KBM-7 (cell line): ENCODE results near the gene SIRPA.

Experiments
- DNase-seq: peaks from one replicate; pipeline ENCODE4 v3.0.0-alpha.2; 2015
- in situ Hi-C: fragments of 300-500 bp; cut with MboI; formaldehyde crosslinking; loops from 2 replicates; pipeline ENCODE4 v1.14.3; 2020; ENCODE audit warnings: low sequenced_read_pairs, low pct_unique_long_range_greater_than_20kb, mixed read lengths

Gene SIRPA

GRCh38 chr20:1924910-1925861, 30.0 kb downstream of the SIRPA start:
- in situ Hi-C loops, result no loop called here
- no peak for DNase-seq

DNA sequence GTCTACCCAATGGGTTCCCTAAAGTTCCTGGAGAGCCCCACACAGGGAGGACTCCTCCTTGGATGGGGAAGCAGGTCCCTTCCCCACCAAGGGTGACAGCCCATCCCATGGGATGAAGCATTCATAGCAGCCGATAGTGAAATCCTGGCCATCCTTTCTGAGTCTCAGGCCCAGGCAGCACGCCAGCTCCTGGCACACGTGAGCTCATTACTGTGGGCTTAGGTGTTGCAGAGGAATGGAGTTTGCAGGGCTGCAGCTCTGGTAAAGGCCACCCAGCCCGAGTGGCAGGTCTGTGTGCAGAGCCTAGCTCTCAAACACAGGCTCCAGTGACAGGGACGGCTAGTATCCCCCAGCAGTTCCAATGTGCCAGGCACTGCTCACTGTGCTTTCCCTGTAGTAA, 31.0 kb downstream of the SIRPA start:
- in situ Hi-C loops, result no loop called here
- DNase-seq, result no peak

DNA sequence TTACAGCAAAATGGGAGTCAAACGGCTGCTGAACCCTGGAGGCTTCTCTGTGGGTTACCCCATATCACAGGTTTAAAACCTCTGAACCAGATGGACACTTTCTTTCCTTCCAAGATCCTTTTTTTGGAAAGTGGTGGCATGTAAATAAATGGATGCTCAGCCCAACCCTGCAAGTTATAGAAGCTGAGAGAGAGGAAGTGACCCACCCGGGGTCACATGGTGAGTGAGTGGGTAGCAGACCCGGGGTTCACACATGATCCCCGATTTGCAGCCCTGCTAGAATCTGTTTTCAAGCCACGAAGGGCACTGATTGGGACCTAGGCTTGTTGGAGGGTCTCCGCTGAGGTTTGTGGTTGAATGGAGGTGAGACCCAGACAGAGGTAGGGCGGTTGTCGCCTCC, 32.0 kb downstream of the SIRPA start:
- DNase-seq, result no peak
- in situ Hi-C loops, result no loop called here

- in situ Hi-C loops, result no loop called here
- DNase-seq, result no peak
Observed at GRCh38 chr20:1928154-1928553, 32.9 kb downstream of the SIRPA start.

- in situ Hi-C loops, result no loop called here
- DNase-seq, result no peak
Observed at GRCh38 chr20:1928782-1929181, 33.6 kb downstream of the SIRPA start.

- in situ Hi-C loops, result no loop called here
- DNase-seq, result no peak
Observed at GRCh38 chr20:1929460-1929859, 34.3 kb downstream of the SIRPA start.

DNA sequence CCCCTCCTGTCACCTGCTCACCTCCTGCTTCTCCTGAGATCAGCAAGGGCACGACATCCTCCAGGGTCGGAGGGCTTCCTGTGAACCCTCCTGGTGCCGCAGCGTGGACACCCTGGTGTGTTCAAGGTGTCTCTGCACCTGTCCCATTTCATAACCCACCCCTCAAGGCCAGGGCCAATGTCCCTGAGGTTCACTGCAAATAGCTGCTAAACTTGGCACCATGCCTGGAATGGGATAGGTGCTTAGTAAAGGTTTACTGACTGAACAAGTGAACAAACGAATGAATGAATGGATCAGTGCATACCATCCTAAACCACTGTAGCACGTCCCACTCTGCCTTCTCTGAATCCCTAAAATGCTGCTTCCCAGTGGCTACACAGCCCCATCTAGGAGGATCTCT, 35.0 kb downstream of the SIRPA start:
- no peak for DNase-seq
- in situ Hi-C loops, result no loop called here

DNA sequence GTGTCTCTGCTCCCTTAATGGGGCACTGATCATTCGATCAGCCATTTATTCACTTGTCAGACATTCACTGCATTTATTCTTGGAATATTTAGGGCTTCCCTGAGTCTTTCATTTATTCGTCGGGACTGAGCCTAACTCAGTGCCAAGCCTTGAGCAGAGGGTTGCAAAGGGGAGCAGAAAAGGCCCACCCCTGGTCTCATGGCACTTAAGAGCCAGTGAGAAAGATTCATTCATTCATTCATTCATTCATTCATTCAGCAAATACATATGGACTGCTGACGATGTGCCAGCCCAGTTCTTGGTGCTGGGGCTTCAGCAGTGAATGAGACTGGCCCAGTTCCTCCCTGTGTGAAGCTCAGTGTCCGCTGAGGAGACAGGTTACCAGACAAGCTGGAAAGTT, 36.6 kb downstream of the SIRPA start:
- no peak for DNase-seq
- in situ Hi-C loops, result no loop called here

GRCh38 chr20:1932971-1933370, 37.8 kb downstream of the SIRPA start:
- in situ Hi-C loops, result no loop called here
- DNase-seq, result no peak

DNA sequence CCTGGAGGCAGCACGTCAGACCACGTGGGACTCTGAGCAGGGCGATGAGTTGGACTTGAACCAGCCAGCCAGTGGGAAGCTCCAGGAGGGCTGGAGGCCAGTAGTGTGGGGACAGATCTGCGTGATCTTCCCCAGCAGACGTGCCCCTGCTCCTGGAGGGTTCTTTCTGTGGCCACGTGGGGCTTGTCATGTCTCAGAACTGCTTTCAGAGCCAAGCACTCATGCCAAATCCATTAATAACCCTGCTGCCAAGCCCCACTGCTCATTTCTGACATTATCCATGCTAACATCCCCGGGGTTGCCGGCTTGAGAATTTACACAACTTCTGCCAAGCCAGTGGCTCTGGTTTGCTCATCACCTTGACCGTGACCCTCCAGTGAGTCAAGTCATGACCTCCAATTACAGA, 38.3 kb downstream of the SIRPA start:
- no peak for DNase-seq
- in situ Hi-C loops, result no loop called here

DNA sequence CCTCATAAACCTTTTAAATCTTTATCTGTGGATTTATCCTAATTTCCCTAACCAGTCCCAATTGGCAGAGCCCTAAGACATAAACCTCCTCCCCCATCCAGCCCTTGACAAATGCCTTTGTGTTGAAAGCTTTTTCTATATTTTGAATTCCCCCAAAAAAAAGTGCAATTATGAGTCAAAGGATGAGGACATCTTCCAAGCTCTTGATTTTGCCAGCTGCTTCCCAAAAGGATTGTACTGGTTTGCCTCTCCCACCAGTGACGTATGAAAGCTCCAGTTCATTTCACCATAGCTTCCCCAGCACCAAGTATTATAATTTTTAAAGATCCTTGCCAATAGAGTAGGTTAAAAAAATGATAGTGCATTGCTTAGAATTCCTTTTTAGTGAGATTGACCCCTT, 38.9 kb downstream of the SIRPA start:
- no peak for DNase-seq
- in situ Hi-C loops, result no loop called here

- no peak for DNase-seq
- in situ Hi-C loops, result no loop called here
Observed at GRCh38 chr20:1934721-1935573, 39.7 kb downstream of the SIRPA start.

DNA sequence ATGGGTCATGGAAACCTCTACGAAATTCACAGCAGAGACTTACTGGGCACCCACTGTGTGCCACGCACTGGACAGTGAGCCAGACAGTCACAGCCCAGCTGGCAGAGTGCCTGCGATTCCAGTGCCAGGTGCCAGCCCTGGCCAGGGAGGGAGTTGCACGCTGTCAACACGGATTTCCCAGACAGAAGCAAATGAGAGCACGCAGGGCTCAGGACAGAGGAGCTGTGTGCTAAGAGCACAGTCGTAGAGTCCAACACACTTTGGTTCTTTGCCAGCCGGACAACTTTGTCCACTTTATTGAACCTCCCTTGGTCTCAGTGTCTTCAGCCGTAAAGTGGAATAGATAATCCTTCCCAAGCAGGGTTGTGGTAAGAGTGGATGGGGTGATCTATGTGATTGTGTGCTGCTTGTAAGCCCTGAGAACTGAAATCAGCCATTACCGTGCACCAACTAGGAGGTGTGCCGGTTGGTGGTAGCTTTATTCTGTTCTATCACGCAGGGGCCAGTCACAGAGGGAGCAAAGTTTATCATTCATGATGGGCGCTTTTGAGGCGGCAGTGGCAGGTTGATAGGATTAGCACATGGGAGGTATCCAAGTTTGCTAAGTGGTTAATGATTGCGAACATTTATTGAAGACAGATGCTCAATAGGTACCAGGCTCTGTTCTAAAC, 40.6 kb downstream of the SIRPA start:
- DNase-seq, result no peak
- in situ Hi-C loops, result no loop called here

DNA sequence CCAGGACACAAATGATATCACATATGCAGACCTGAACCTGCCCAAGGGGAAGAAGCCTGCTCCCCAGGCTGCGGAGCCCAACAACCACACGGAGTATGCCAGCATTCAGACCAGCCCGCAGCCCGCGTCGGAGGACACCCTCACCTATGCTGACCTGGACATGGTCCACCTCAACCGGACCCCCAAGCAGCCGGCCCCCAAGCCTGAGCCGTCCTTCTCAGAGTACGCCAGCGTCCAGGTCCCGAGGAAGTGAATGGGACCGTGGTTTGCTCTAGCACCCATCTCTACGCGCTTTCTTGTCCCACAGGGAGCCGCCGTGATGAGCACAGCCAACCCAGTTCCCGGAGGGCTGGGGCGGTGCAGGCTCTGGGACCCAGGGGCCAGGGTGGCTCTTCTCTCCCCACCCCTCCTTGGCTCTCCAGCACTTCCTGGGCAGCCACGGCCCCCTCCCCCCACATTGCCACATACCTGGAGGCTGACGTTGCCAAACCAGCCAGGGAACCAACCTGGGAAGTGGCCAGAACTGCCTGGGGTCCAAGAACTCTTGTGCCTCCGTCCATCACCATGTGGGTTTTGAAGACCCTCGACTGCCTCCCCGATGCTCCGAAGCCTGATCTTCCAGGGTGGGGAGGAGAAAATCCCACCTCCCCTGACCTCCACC, 42.2 kb downstream of the SIRPA start:
- DNase-seq, result no peak
- in situ Hi-C loops, result no loop called here

DNA sequence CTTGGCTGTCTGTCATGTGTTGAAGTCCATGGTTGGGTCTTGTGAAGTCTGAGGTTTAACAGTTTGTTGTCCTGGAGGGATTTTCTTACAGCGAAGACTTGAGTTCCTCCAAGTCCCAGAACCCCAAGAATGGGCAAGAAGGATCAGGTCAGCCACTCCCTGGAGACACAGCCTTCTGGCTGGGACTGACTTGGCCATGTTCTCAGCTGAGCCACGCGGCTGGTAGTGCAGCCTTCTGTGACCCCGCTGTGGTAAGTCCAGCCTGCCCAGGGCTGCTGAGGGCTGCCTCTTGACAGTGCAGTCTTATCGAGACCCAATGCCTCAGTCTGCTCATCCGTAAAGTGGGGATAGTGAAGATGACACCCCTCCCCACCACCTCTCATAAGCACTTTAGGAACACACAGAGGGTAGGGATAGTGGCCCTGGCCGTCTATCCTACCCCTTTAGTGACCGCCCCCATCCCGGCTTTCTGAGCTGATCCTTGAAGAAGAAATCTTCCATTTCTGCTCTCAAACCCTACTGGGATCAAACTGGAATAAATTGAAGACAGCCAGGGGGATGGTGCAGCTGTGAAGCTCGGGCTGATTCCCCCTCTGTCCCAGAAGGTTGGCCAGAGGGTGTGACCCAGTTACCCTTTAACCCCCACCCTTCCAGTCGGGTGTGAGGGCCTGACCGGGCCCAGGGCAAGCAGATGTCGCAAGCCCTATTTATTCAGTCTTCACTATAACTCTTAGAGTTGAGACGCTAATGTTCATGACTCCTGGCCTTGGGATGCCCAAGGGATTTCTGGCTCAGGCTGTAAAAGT, 43.5 kb downstream of the SIRPA start:
- in situ Hi-C loops, result no loop called here
- DNase-seq, result no peak

GRCh38 chr20:1939270-1939595, 44.0 kb downstream of the SIRPA start:
- DNase-seq, result no peak
- in situ Hi-C loops, result no loop called here

DNA sequence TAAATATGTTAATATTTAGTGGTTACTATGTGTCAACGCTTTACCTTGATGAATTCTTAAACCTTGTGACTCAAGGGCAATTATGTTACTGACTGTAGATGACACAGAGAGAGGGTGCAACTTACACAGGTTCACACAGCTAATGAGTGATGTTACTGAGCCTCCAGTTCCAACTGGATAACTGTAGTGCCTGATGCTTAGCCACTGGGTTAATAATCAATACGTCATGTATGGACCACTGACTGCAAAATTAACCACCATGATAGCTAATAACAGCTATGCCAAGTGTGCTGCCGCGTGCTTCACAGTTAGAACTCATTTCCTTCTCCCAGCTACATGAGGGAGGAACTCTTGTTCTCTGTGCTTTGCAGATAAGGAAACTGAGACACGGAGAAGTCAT, 45.4 kb downstream of the SIRPA start:
- no peak for DNase-seq
- in situ Hi-C loops, result no loop called here

DNA sequence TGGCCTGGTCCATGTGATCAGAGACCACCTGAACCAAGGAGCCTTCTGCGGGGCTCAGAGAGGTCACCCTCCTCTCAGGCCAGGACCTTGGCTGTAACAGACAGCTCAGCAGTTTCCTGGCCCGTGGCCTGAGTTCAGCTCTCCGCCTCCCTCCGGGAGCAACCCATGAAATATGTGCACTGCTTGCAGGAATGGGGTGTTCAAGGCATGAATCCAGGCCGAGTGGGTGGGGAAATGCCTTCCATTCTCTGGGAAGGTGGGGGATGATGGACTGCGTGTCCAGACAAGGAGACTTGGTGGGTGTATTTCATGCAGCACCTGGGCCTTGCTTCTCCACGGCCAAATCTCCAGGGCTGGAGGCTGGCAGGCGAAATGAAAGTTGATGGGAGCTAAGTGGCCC, 46.0 kb downstream of the SIRPA start:
- in situ Hi-C loops, result no loop called here
- no peak for DNase-seq

DNA sequence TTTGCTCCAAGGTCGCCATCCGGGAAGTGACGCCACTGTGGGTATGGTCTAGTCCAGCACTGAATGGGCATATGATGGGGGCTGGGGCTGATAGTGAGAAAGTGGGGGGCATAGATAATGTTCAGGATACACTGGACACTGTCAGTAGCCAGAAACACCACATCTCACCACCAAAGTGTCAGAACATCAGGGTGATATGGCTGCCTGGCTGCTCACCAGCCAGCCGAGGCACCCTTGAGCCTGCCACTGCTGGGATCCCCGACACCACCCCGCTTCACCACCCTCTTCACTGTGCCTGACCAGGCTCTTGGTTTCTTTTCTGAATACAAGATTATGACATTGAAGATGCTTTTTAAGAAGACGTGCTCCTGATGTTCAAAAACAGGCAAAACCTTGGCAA, 46.9 kb downstream of the SIRPA start:
- DNase-seq, result no peak
- in situ Hi-C loops, result no loop called here
